Stimulated activated CD8-positive, alpha-beta memory T cell treated with anti-CD3 and anti-CD28 coated beads, Interleukin-7, amount 100 ng/mL, for 1 hour (primary cell): Measurements from ENCODE around the gene CHP2.
"Not testable (repeated sequence)": the region's sequence is repeated elsewhere in the genome, so short reads cannot be mapped to it uniquely, and the experiment has no call there.

Experiments
- DNase-seq, 2 donors: peaks; one replicate each; pipeline ENCODE4 v3.0.0-alpha.2; 2020; ENCODE audit warnings: low read depth in 2 of 2

CHP2 gene

GRCh38 chr16:23754594-23755483 lies at the start of gene CHP2:
CHP2 (plus strand) TSS chr16:23755026; CDS start chr16:23755050, 24 bp downstream.
- no peak for DNase-seq

- no peak for DNase-seq
Measured at GRCh38 chr16:23705517-23705902, 49.3 kb upstream of the CHP2 start.

GRCh38 chr16:23706439-23706838 lies 48.4 kb upstream of the CHP2 start:
- DNase-seq = no peak

- DNase-seq = no peak
Measured at GRCh38 chr16:23709536-23709935, 45.3 kb upstream of the CHP2 start.

- DNase-seq = no peak
Measured at GRCh38 chr16:23710008-23710407, 44.8 kb upstream of the CHP2 start.

GRCh38 chr16:23710504-23710903 lies 44.3 kb upstream of the CHP2 start:
- no peak for DNase-seq

- no peak for DNase-seq
Measured at GRCh38 chr16:23711785-23712184, 43.0 kb upstream of the CHP2 start.

GRCh38 chr16:23712976-23713375 lies 41.9 kb upstream of the CHP2 start, which contains the start of gene ERN2:
ERN2 (minus strand) TSS chr16:23713222; CDS start chr16:23713187, 35 bp downstream.
- DNase-seq = no peak

- DNase-seq = no peak
Measured at GRCh38 chr16:23716484-23716883, 38.3 kb upstream of the CHP2 start.

GRCh38 chr16:23722613-23723240 lies 32.1 kb upstream of the CHP2 start:
- not testable (repeated sequence) for DNase-seq

GRCh38 chr16:23724096-23724784 lies 30.6 kb upstream of the CHP2 start:
- no peak for DNase-seq

GRCh38 chr16:23724785-23725131 lies 30.1 kb upstream of the CHP2 start:
- no peak for DNase-seq

GRCh38 chr16:23726710-23727109 lies 28.1 kb upstream of the CHP2 start:
- no peak for DNase-seq

GRCh38 chr16:23728112-23728477 lies 26.7 kb upstream of the CHP2 start:
- no peak for DNase-seq

- DNase-seq = no peak
Measured at GRCh38 chr16:23729503-23730424, 25.1 kb upstream of the CHP2 start.

GRCh38 chr16:23734176-23734893 lies 20.5 kb upstream of the CHP2 start:
- no peak for DNase-seq

GRCh38 chr16:23737423-23738028 lies 17.3 kb upstream of the CHP2 start:
- not testable (repeated sequence) for DNase-seq

GRCh38 chr16:23739516-23739915 lies 15.3 kb upstream of the CHP2 start:
- DNase-seq = no peak

- no peak for DNase-seq
Measured at GRCh38 chr16:23741675-23742303, 13.0 kb upstream of the CHP2 start.

GRCh38 chr16:23742766-23743165 lies 12.1 kb upstream of the CHP2 start:
- no peak for DNase-seq
